PC-9 (cell line): Measurements from ENCODE around the gene BACH2. TPM values are rescaled to one million over a fixed set of nuclear protein-coding genes. Genes with fewer than 3 reads are reported as not detected.

Source experiments
- BruUV-seq: library from RNA; stranded (reverse); fragments of 400-500 nt; replicated peaks from 2 replicates; lab custom pipeline; 2021; lab: Mats Ljungman, UMichigan
- CTCF ChIA-PET: fragments of 300-600 bp; sonication (Branson Sonifier 250); formaldehyde crosslinking; loops from one replicate; lab custom pipeline; 2022; ENCODE audit warnings: antibody characterized with exemption; lab: Charles Lee
- POLR2A ChIA-PET: fragments of 300-600 bp; sonication (Branson Sonifier 250); formaldehyde crosslinking; loops from one replicate; lab custom pipeline; 2022; ENCODE audit warnings: antibody characterized with exemption; ENCODE audit not compliant: unreplicated experiment; lab: Charles Lee
- DNase-seq, 2 experiments: peaks; one replicate each; pipeline versions ENCODE4 v3.0.0 to v3.0.0-alpha.2; 2015 to 2022; ENCODE audit warnings: mixed read lengths in 1 of 2
- H2AFZ ChIP-seq: fragments of 200-600 bp; sonication (generic); 2 replicates; pipeline ENCODE4 v1.8.1; 2017; ENCODE audit warnings: antibody characterized with exemption
- H3F3A ChIP-seq: fragments of 200-600 bp; sonication (generic); 2 replicates; pipeline ENCODE4 v1.8.1; 2017; ENCODE audit warnings: antibody characterized with exemption, mild to moderate bottlenecking, low read depth; ENCODE audit not compliant: insufficient read depth
- H3K27ac ChIP-seq: fragments of 200-600 bp; sonication (generic); 2 replicates; pipeline ENCODE4 v1.6.1; 2016; ENCODE audit warnings: mixed run types
- H3K27me3 ChIP-seq: fragments of 200-600 bp; sonication (generic); 2 replicates; pipeline ENCODE4 v1.6.1; 2016; ENCODE audit warnings: low read depth, mixed run types; ENCODE audit not compliant: insufficient read depth
- H3K36me3 ChIP-seq: fragments of 200-600 bp; sonication (generic); 2 replicates; pipeline ENCODE4 v1.6.1; 2016; ENCODE audit warnings: low read depth, mixed run types
- H3K4me1 ChIP-seq: fragments of 200-600 bp; sonication (generic); replicated peaks from 2 replicates; pipeline ENCODE4 v1.6.1; 2016; ENCODE audit warnings: mixed run types; ENCODE audit not compliant: insufficient read depth
- H3K4me2 ChIP-seq: fragments of 200-600 bp; sonication (generic); 2 replicates; pipeline ENCODE4 v1.6.1; 2017; ENCODE audit warnings: mixed run types
- H3K4me3 ChIP-seq: fragments of 200-600 bp; sonication (generic); 2 replicates; pipeline ENCODE4 v1.6.1; 2016; ENCODE audit warnings: mixed run types
- H3K79me2 ChIP-seq: fragments of 200-600 bp; sonication (generic); 2 replicates; pipeline ENCODE4 v1.6.1; 2017; ENCODE audit warnings: low read depth, mixed run types
- H3K9me2 ChIP-seq: fragments of 200-600 bp; sonication (generic); 2 replicates; pipeline ENCODE4 v1.8.1; 2017; ENCODE audit warnings: mild to moderate bottlenecking; ENCODE audit not compliant: insufficient read depth
- H3K9me3 ChIP-seq: fragments of 200-600 bp; sonication (generic); 2 replicates; pipeline ENCODE4 v1.8.1; 2016; ENCODE audit warnings: low read depth; ENCODE audit not compliant: insufficient read depth
- H4K20me1 ChIP-seq: fragments of 200-600 bp; sonication (generic); 2 replicates; pipeline ENCODE4 v1.8.1; 2017; ENCODE audit not compliant: insufficient read depth
- CTCF ChIP-seq: fragments of 200-600 bp; sonication (generic); conservative IDR thresholded peaks from 2 replicates; pipeline ENCODE4 v1.6.1; 2017; ENCODE audit warnings: mixed run types, antibody characterized with exemption, mild to moderate bottlenecking, moderate library complexity
- EZH2 ChIP-seq: fragments of 200-600 bp; sonication (generic); IDR thresholded peaks from 2 replicates; pipeline ENCODE4 v1.8.0; 2017; ENCODE audit warnings: antibody characterized with exemption, low read depth
- intact Hi-C: fragments of 100-400 bp; cut with micrococcal nuclease; formaldehyde crosslinking; loops from one replicate; pipeline ENCODE4 v1.10.0; 2022; ENCODE audit not compliant: unreplicated experiment
- total RNA-seq: library from RNA; stranded (reverse); gene quantifications from 2 replicates; pipeline ENCODE4 v1.2.3, GENCODE V29; 2021

Gene BACH2
- total RNA-seq, 1 experiment from 2014 or later = 2.3 TPM

DNA sequence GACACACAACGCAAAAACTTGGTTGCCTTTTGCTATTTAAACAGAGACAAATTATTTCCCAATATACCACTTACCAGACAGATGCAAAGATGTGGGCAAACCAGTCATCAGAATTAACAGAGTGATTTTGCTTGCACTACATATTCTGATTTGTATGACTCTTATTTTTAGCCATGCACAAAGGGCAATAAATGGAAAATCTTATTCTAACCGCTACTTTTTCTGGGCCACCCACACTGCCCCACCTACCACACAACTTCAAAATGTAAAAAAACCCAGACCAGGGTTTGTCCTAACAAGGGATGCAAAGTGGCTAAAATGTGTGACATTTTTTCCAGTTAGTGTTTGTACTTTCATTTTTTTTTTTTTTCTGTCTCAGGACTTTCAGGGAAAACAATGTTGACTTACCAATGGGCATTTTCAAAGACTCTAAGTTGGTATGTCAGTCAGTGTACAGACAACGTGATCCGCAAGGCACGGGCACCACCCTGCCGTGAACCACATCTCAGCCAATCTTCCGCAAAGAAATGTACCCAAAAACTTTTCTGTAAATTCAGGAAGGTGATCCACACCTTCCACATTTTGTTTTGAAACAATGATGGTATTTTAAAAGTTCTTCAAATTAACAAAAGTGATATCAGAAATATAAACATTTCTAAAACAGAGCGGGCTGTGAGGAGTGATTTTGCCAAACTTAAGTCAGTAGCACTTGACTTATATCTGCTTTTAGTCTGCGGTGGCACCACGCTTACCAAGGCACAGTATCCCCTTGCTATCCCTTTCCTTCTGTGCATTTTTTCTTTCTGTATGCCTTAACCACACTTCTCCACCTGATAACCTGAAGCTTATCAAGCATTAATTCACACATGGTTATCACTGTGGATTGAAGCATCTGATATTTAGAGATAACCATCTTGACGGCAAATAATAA lies 216.8 kb downstream of the BACH2 start:
- no peaks in the 10 kb centered on the region for H4K20me1 ChIP-seq

DNA sequence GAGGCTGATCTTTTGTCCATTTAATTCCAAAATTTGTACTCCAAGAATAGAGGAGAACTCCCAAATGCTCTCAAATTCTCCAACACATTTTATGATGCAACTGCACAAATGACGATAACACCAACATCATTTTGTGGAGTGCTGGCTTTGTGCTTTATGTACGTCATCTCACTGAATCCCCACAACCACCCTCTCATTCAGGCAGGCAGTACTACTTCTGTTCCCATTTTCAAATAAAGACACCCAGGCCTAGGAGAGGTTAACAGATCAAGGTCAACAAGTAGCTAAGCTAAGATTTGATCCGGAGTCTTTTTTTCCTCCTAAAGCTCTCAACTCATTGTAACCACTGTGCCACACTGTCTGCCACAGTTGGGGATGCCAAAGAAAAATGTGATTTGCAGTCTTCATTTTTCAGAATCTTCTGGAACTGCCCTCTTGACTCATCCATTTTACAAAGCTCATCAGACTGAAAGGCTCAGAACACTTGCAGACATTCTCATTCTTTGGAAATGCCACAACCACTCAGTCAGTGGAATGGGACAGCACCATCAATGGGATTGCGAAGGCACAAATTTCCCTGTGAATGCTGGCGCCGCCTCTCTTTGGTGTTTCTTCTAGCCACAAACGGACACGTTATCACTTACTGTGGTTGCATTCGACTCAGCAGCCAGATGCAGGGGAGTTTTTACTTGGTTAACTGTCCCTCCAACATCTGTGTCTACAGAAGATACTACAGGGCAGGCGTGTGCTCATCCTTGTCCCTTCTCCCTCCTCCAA lies 217.9 kb downstream of the BACH2 start:
- CTCF ChIA-PET = no interaction called here
- BruUV-seq = no TSS peak
- intact Hi-C loops = no loop called here

More for the DNA sequence above, 216.8 kb downstream of the BACH2 start:
- TF ChIP-seq CTCF (no peak), EZH2 (no peak)
- no peak overlapping the region for H3K4me2 ChIP-seq
- no peak overlapping the region for H2AFZ ChIP-seq
- CTCF ChIA-PET = no interaction called here
- no peaks in the 10 kb centered on the region for H3K79me2 ChIP-seq
- no peaks in the 10 kb centered on the region for H3K4me1 ChIP-seq
- no peak overlapping the region for H3K4me3 ChIP-seq
- no peaks in the 10 kb centered on the region for H3K9me2 ChIP-seq
- no peaks in the 10 kb centered on the region for H3K36me3 ChIP-seq
- intact Hi-C loops = no loop called here
- POLR2A ChIA-PET = no interaction called here
- no peaks in the 10 kb centered on the region for H3F3A ChIP-seq
- H3K27ac ChIP-seq = no peak overlapping the region
- no peaks in the 10 kb centered on the region for H3K27me3 ChIP-seq
- no peaks in the 10 kb centered on the region for H3K9me3 ChIP-seq
- BruUV-seq = no TSS peak
- DNase-seq = no peak

More for the DNA sequence above, 217.9 kb downstream of the BACH2 start:
- H3K4me3 ChIP-seq = no peak overlapping the region
- H3F3A ChIP-seq = no peaks in the 10 kb centered on the region
- DNase-seq = no peak
- H3K79me2 ChIP-seq = no peaks in the 10 kb centered on the region
- H4K20me1 ChIP-seq = no peaks in the 10 kb centered on the region
- no peaks in the 10 kb centered on the region for H3K36me3 ChIP-seq
- no peak for TF ChIP-seq EZH2
- no peak for TF ChIP-seq CTCF
- no peak overlapping the region for H3K27ac ChIP-seq
- POLR2A ChIA-PET = no interaction called here
- H2AFZ ChIP-seq = no peak overlapping the region
- no peaks in the 10 kb centered on the region for H3K9me2 ChIP-seq
- H3K27me3 ChIP-seq = no peaks in the 10 kb centered on the region
- no peaks in the 10 kb centered on the region for H3K4me1 ChIP-seq
- no peak overlapping the region for H3K4me2 ChIP-seq
- H3K9me3 ChIP-seq = no peaks in the 10 kb centered on the region
